Measurements from ENCODE around the gene SERPINE1.

The SERPINE1 gene

DNA sequence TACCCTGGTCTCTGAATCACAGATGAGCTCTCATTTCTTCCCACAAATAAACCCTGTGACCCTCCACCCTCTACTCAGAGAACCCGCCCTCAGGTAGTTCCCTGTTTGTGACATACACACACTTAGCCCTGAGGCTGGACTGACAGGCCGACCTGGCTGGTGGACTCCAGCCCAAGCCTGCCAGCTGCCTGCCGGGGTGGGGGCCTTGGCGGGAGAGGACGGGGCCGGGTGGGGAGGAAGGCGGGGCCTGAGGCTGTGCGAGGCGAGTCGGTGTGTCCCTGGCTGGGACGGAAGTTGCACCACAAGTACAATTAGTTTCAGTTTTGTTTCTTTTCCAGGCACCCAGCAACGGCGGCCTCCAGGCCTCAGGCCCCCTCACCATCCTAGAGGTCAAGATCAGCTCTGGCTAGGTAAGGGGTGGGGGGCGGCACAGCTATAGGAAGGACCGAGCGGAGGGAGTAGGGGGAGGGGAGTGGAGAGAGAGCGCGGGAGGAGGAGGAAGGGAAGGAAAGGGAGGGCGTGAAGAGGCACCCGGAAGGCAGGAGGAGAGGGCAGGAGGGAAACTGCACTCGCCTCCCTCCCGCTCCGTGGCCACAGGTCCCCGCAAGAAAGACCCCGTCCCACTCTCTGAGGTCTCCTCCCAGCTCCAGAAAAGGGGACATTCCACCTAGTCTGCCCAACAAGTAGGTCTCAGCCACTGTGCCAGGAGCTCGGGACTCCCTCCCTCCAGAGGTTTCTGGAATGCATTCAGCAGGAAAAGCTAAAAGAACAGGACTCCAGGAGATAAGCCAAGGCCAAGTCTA, 41.5 kb upstream of the SERPINE1 start, which contains the start of gene TRIM56:
Gene TRIM56 (plus strand): TSS at position 320 of the 803 bp plus-strand sequence. CDS start 1,832 bp downstream, outside the sequence.
- DNase-seq (ENCODE audit: low spot score) = no peak
- Histone ChIP-seq H3K27me3 (ENCODE audit: control insufficient read depth in 3 of 3, insufficient read depth in 3 of 3, low read depth in 1 of 3, low read length in 3 of 3) (no peaks in the 10 kb centered on the region), H3K14ac (ENCODE audit: low read length) (no peak within 1 kb of the TSS), H3K4ac (ENCODE audit: low read length) (no peak within 1 kb of the TSS), H2AFZ (ENCODE audit: low read length) (peak within 1 kb of the TSS; percentile 95), H2BK120ac (ENCODE audit: low read depth, low read length) (peak within 1 kb of the TSS; percentile 83), H3K4me3 (ENCODE audit: low read length in 2 of 2) (peak within 1 kb of the TSS; percentile 60 to 78), H2BK5ac (ENCODE audit: low read length) (peak within 1 kb of the TSS; percentile 77), H3K18ac (ENCODE audit: low read length) (peak within 1 kb of the TSS; percentile 97), H3K4me2 (ENCODE audit: insufficient read depth, low read length, poor library complexity, severe bottlenecking) (peak within 1 kb of the TSS; percentile 71), H2AK5ac (ENCODE audit: low read depth, low read length) (peak within 1 kb of the TSS; percentile 40), H3K27ac (replicated peaks; ENCODE audit: low read length) (no peak within 1 kb of the TSS), H4K91ac (ENCODE audit: low read depth, low read length, poor library complexity) (no peak within 1 kb of the TSS), H3K9me3 (replicated peaks in 1 of 2; ENCODE audit: control insufficient read depth in 2 of 2, insufficient read depth in 1 of 2, low read depth in 1 of 2, low read length in 2 of 2) (no peaks in the 10 kb centered on the region), H3K9ac (ENCODE audit: low read depth, low read length, poor library complexity) (peak within 1 kb of the TSS; percentile 91), H3K79me1 (ENCODE audit: low read depth, low read length) (peaks cover 2% of the 10 kb centered on the region), H3K23ac (ENCODE audit: low read depth, low read length, poor library complexity) (peak within 1 kb of the TSS; percentile 43), H2BK12ac (ENCODE audit: low read length) (peak within 1 kb of the TSS; percentile 90), H2BK15ac (ENCODE audit: low read length) (peak within 1 kb of the TSS; percentile 73), H3K36me3 (replicated peaks in 1 of 2; ENCODE audit: control insufficient read depth in 2 of 2, insufficient read depth in 2 of 2, low read length in 2 of 2) (peaks cover 0 to 38% of the 10 kb centered on the region in 2 donors), H3K4me1 (ENCODE audit: control insufficient read depth in 2 of 2, insufficient read depth in 1 of 2, low read depth in 1 of 2, low read length in 2 of 2) (peaks cover 2 to 4% of the 10 kb centered on the region in 2 donors), H4K8ac (ENCODE audit: low read depth, low read length) (no peak within 1 kb of the TSS)
- WGBS, 2 donors (ENCODE audit: extremely low coverage in 2 of 2, insufficient read length in 2 of 2, insufficient replicate concordance in 1 of 2) = no CpG with 5 or more reads among the region's 26 CpGs

DNA sequence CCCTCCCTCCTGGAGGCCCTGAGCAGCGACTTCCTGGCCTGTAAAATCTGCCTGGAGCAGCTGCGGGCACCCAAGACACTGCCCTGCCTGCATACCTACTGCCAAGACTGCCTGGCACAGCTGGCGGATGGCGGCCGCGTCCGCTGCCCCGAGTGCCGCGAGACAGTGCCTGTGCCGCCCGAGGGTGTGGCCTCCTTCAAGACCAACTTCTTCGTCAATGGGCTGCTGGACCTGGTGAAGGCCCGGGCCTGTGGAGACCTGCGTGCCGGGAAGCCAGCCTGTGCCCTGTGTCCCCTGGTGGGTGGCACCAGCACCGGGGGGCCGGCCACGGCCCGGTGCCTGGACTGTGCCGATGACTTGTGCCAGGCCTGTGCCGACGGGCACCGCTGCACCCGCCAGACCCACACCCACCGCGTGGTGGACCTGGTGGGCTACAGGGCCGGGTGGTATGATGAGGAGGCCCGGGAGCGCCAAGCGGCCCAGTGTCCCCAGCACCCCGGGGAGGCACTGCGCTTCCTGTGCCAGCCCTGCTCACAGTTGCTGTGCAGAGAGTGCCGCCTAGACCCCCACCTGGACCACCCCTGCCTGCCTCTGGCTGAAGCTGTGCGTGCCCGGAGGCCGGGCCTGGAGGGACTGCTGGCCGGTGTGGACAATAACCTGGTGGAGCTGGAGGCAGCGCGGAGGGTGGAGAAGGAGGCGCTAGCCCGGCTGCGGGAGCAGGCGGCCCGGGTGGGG, 39.4 kb upstream of the SERPINE1 start:
- DNase-seq (ENCODE audit: low spot score) = no peak
- WGBS, 2 donors (ENCODE audit: extremely low coverage in 2 of 2, insufficient read length in 2 of 2, insufficient replicate concordance in 1 of 2) = no CpG with 5 or more reads among the region's 45 CpGs
- H3K9me3 ChIP-seq (replicated peaks in 1 of 2; ENCODE audit: control insufficient read depth in 2 of 2, insufficient read depth in 1 of 2, low read depth in 1 of 2, low read length in 2 of 2) = peaks cover 0 to 5% of the 10 kb centered on the region in 2 donors
- H2BK5ac ChIP-seq (ENCODE audit: low read length) = peak overlapping the region; percentile 56
- H3K4me1 ChIP-seq (ENCODE audit: control insufficient read depth in 2 of 2, insufficient read depth in 1 of 2, low read depth in 1 of 2, low read length in 2 of 2) = peaks cover 2 to 4% of the 10 kb centered on the region in 2 donors
- no peak overlapping the region for H2AFZ ChIP-seq (ENCODE audit: low read length)
- no peak overlapping the region for H3K4ac ChIP-seq (ENCODE audit: low read length)
- no peak overlapping the region for H4K91ac ChIP-seq (ENCODE audit: low read depth, low read length, poor library complexity)
- H3K9ac ChIP-seq (ENCODE audit: low read depth, low read length, poor library complexity) = peak overlapping the region; percentile 32
- H3K4me3 ChIP-seq (ENCODE audit: low read length in 2 of 2) = no peak overlapping the region
- no peak overlapping the region for H3K14ac ChIP-seq (ENCODE audit: low read length)
- peaks cover 2% of the 10 kb centered on the region for H3K79me1 ChIP-seq (ENCODE audit: low read depth, low read length)
- no peak overlapping the region for H4K8ac ChIP-seq (ENCODE audit: low read depth, low read length)
- H3K23ac ChIP-seq (ENCODE audit: low read depth, low read length, poor library complexity) = no peak overlapping the region
- no peak overlapping the region for H3K18ac ChIP-seq (ENCODE audit: low read length)
- H3K4me2 ChIP-seq (ENCODE audit: insufficient read depth, low read length, poor library complexity, severe bottlenecking) = no peak overlapping the region
- no peak overlapping the region for H2BK120ac ChIP-seq (ENCODE audit: low read depth, low read length)
- H3K27ac ChIP-seq (replicated peaks; ENCODE audit: low read length) = no peak overlapping the region
- no peaks in the 10 kb centered on the region for H3K27me3 ChIP-seq (ENCODE audit: control insufficient read depth in 3 of 3, insufficient read depth in 3 of 3, low read depth in 1 of 3, low read length in 3 of 3)
- H2BK15ac ChIP-seq (ENCODE audit: low read length) = no peak overlapping the region
- peaks cover 0 to 44% of the 10 kb centered on the region in 2 donors for H3K36me3 ChIP-seq (replicated peaks in 1 of 2; ENCODE audit: control insufficient read depth in 2 of 2, insufficient read depth in 2 of 2, low read length in 2 of 2)
- no peak overlapping the region for H2BK12ac ChIP-seq (ENCODE audit: low read length)
- H2AK5ac ChIP-seq (ENCODE audit: low read depth, low read length) = peak overlapping the region; percentile 20

DNA sequence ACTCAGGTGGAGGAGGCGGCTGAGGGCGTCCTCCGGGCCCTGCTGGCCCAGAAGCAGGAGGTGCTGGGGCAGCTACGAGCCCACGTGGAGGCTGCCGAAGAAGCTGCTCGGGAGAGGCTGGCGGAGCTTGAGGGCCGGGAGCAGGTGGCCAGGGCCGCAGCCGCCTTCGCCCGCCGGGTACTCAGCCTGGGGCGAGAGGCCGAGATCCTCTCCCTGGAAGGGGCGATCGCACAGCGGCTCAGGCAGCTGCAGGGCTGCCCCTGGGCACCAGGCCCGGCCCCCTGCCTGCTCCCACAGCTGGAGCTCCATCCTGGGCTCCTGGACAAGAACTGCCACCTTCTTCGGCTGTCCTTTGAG, 38.9 kb upstream of the SERPINE1 start:
- Histone ChIP-seq H2BK15ac (ENCODE audit: low read length) (no peak overlapping the region), H3K27ac (replicated peaks; ENCODE audit: low read length) (no peak overlapping the region), H3K23ac (ENCODE audit: low read depth, low read length, poor library complexity) (no peak overlapping the region), H3K79me1 (ENCODE audit: low read depth, low read length) (peaks cover 2% of the 10 kb centered on the region), H3K18ac (ENCODE audit: low read length) (no peak overlapping the region), H2AFZ (ENCODE audit: low read length) (no peak overlapping the region), H4K91ac (ENCODE audit: low read depth, low read length, poor library complexity) (no peak overlapping the region), H3K4me3 (ENCODE audit: low read length in 2 of 2) (no peak overlapping the region), H2BK12ac (ENCODE audit: low read length) (no peak overlapping the region), H4K8ac (ENCODE audit: low read depth, low read length) (no peak overlapping the region), H3K14ac (ENCODE audit: low read length) (no peak overlapping the region), H3K4ac (ENCODE audit: low read length) (no peak overlapping the region), H2BK5ac (ENCODE audit: low read length) (no peak overlapping the region), H3K27me3 (ENCODE audit: control insufficient read depth in 3 of 3, insufficient read depth in 3 of 3, low read depth in 1 of 3, low read length in 3 of 3) (no peaks in the 10 kb centered on the region), H2AK5ac (ENCODE audit: low read depth, low read length) (no peak overlapping the region), H3K9me3 (replicated peaks in 1 of 2; ENCODE audit: control insufficient read depth in 2 of 2, insufficient read depth in 1 of 2, low read depth in 1 of 2, low read length in 2 of 2) (peaks cover 0 to 5% of the 10 kb centered on the region in 2 donors), H3K36me3 (replicated peaks in 1 of 2; ENCODE audit: control insufficient read depth in 2 of 2, insufficient read depth in 2 of 2, low read length in 2 of 2) (peaks cover 0 to 44% of the 10 kb centered on the region in 2 donors), H3K9ac (ENCODE audit: low read depth, low read length, poor library complexity) (no peak overlapping the region), H3K4me1 (ENCODE audit: control insufficient read depth in 2 of 2, insufficient read depth in 1 of 2, low read depth in 1 of 2, low read length in 2 of 2) (peaks cover 2 to 4% of the 10 kb centered on the region in 2 donors), H3K4me2 (ENCODE audit: insufficient read depth, low read length, poor library complexity, severe bottlenecking) (no peak overlapping the region), H2BK120ac (ENCODE audit: low read depth, low read length) (no peak overlapping the region)
- DNase-seq (ENCODE audit: low spot score) = no peak
- no CpG with 5 or more reads among the region's 21 CpGs for WGBS, 2 donors (ENCODE audit: extremely low coverage in 2 of 2, insufficient read length in 2 of 2, insufficient replicate concordance in 1 of 2)

All from neuronal stem cell (in vitro differentiated cells).